GM12872 (cell line): ENCODE results near the gene OSTN.

Source experiments
- TF ChIP-seq, protein P1 (sequence below): IDR thresholded peaks from 3 replicates; pipeline ENCODE4 v1.5.1; 2011; ENCODE audit warnings: low read depth, mild to moderate bottlenecking, low read length, moderate library complexity; ENCODE audit not compliant: insufficient read depth

OSTN gene

DNA sequence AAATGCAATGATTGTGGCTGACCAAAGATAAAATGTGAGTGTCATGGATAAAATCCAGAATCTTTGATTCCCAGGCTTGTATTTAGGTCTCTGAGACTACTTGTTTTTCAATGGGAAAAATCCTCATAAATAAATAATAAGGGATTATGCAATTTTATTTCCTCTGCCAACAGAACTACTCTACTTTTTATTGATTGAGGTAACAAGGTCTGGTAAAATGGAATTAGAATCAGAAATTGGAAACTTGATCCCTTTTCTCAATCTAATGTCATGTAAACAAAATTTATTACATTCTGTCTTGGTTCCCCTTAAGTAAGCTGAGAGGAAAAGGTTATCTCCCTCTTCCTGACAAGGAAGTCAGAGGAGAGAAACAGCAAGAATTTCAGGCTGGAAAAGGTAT is 81.8 kb downstream of the OSTN start:
- TF ChIP-seq, protein P1, sequence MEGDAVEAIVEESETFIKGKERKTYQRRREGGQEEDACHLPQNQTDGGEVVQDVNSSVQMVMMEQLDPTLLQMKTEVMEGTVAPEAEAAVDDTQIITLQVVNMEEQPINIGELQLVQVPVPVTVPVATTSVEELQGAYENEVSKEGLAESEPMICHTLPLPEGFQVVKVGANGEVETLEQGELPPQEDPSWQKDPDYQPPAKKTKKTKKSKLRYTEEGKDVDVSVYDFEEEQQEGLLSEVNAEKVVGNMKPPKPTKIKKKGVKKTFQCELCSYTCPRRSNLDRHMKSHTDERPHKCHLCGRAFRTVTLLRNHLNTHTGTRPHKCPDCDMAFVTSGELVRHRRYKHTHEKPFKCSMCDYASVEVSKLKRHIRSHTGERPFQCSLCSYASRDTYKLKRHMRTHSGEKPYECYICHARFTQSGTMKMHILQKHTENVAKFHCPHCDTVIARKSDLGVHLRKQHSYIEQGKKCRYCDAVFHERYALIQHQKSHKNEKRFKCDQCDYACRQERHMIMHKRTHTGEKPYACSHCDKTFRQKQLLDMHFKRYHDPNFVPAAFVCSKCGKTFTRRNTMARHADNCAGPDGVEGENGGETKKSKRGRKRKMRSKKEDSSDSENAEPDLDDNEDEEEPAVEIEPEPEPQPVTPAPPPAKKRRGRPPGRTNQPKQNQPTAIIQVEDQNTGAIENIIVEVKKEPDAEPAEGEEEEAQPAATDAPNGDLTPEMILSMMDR: no peak

- TF ChIP-seq, protein P1: no peak
These were observed 83.5 kb downstream of the OSTN start for GRCh38 chr3:191282251-191283185.

GRCh38 chr3:191283400-191283799 is 84.4 kb downstream of the OSTN start:
- TF ChIP-seq, protein P1: no peak

GRCh38 chr3:191290311-191291025 is 91.4 kb downstream of the OSTN start:
- TF ChIP-seq, protein P1: no peak

DNA sequence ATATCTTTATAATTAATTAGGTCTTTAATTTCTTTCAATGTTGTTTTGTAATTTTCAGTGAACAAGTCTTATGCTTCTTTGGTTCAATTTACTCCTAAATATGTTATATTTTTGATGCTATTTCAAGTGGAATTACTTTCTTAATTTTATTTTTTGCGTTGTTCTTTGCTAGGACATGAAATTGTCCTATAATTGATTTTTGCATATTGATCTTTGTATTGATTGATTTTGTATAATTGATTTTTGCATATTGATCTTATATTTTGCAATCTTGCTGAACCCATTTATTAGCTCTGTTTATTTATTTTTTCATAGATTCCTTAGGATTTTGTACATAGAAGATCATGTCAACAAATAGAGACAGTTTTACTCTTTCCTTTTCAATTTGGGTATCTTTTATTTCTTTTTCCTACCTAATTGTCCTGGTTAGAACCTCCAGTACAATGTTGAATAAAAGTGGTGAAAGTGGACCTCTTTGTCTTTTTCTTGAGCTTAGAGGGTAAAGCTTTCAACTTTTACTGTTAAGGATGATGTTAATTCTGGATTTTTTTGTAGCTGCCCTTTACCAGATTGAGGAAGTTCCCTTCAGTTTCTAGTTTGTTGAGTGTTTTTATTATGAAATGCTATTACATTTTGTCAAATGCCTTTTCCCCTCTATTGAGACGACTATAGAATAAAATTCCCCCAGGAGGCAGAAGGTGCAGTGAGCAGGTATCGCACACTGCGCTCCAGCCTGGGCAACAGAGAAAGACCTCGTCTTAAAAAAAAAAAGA is 93.4 kb downstream of the OSTN start:
- TF ChIP-seq, protein P1: no peak

GRCh38 chr3:191294291-191294690 is 95.2 kb downstream of the OSTN start:
- TF ChIP-seq, protein P1: no peak
